ENCODE measurements around the gene RAP1GAP2. TPM values are rescaled to one million over a fixed set of nuclear protein-coding genes. Genes with fewer than 3 reads are reported as not detected.

The RAP1GAP2 gene
- polyA plus RNA-seq, 1 of the 3 experiments (the other 2 are of a cell fraction) = 22.0 TPM

DNA sequence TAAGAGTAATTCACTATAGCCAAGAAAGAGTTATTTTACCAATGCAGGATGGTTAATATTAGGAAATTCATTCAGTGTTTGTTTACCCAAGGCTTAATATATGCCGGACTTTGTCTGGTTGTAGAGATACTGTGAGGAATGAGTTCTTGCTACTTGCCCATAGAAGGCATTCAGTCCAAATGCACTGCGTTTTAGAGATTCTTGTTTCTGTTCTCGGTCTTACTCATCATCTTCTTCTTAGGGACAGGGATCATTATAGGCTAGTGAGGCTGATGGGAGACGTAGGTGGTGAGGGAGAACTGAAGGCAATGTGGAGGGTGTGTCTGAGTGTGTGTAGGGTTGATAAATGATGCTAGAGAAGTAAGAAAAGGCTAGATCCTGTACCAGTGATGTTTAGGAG lies 176.5 kb downstream of the RAP1GAP2 start:
- Histone ChIP-seq H3F3A (replicated peaks; ENCODE audit: insufficient read depth) (peaks cover 19% of the 10 kb centered on the region), H3K9me3 (peaks cover 4% of the 10 kb centered on the region; the same call in 1 of the 2 replicates), H3K4me1 (ENCODE audit: control insufficient read depth in 1 of 2, insufficient read depth in 2 of 2, low read depth in 1 of 2, low read length in 1 of 2) (peaks cover 0 to 14% of the 10 kb centered on the region in 2 experiments; a peak in 2 of 4 replicates), H3K27ac (ENCODE audit: low read depth in 2 of 2, low read length in 1 of 2) (peak overlapping the region in 1 of 2 experiments; percentile 73; a peak in 3 of 4 replicates), H3K27me3 (ENCODE audit: insufficient read depth) (no peaks in the 10 kb centered on the region), H3K4me3 (ENCODE audit: low read depth in 2 of 2, low read length in 1 of 2) (no peak overlapping the region), H2AFZ (ENCODE audit: low read depth) (no peak overlapping the region), H4K20me1 (ENCODE audit: insufficient read depth) (no peaks in the 10 kb centered on the region), H3K79me2 (ENCODE audit: insufficient read depth) (no peaks in the 10 kb centered on the region), H3K36me3 (replicated peaks in 1 of 2; ENCODE audit: control insufficient read depth in 1 of 2, insufficient read depth in 2 of 2, low read length in 1 of 2) (peaks cover 0 to 19% of the 10 kb centered on the region in 2 experiments), H3K4me2 (no peak overlapping the region), H3K9me2 (no peaks in the 10 kb centered on the region), H3K9ac (no peak overlapping the region)
- TF ChIP-seq SMC3 (IDR thresholded peaks at IDR 0.05; ENCODE audit: low read depth, low read length) (no peak), EZH2phosphoT487 (IDR thresholded peaks at IDR 0.05; ENCODE audit: borderline replicate concordance, low read depth) (no peak), SIN3A (IDR thresholded peaks at IDR 0.05; ENCODE audit: borderline replicate concordance, low read depth, low read length) (no peak), GABPA (IDR thresholded peaks at IDR 0.05; ENCODE audit: low read depth) (no peak), FOXM1 (IDR thresholded peaks at IDR 0.05; ENCODE audit: low read depth) (no peak), FOXJ3 (CRISPR knock-in tag; IDR thresholded peaks at IDR 0.05) (no peak), CHD2 (IDR thresholded peaks at IDR 0.05; ENCODE audit: low read length, partially characterized antibody) (no peak), RFX5 (IDR thresholded peaks at IDR 0.05; ENCODE audit: low read length) (no peak)
- TF ChIP-seq, protein P1, sequence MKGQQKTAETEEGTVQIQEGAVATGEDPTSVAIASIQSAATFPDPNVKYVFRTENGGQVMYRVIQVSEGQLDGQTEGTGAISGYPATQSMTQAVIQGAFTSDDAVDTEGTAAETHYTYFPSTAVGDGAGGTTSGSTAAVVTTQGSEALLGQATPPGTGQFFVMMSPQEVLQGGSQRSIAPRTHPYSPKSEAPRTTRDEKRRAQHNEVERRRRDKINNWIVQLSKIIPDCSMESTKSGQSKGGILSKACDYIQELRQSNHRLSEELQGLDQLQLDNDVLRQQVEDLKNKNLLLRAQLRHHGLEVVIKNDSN (IDR thresholded peaks at IDR 0.05; ENCODE audit: borderline replicate concordance, low read depth) = no peak
- TF ChIP-seq, protein P2, sequence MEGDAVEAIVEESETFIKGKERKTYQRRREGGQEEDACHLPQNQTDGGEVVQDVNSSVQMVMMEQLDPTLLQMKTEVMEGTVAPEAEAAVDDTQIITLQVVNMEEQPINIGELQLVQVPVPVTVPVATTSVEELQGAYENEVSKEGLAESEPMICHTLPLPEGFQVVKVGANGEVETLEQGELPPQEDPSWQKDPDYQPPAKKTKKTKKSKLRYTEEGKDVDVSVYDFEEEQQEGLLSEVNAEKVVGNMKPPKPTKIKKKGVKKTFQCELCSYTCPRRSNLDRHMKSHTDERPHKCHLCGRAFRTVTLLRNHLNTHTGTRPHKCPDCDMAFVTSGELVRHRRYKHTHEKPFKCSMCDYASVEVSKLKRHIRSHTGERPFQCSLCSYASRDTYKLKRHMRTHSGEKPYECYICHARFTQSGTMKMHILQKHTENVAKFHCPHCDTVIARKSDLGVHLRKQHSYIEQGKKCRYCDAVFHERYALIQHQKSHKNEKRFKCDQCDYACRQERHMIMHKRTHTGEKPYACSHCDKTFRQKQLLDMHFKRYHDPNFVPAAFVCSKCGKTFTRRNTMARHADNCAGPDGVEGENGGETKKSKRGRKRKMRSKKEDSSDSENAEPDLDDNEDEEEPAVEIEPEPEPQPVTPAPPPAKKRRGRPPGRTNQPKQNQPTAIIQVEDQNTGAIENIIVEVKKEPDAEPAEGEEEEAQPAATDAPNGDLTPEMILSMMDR (IDR thresholded peaks at IDR 0.05) = no peak
- POLR2A ChIA-PET = no interaction called here
- CTCF ChIA-PET = interaction anchor here (1.7 to 2.0 kb wide), 3 partner anchors 40 to 123 kb away, joined by 3 to 6 read pairs (median 5); no protein-coding TSS in a partner anchor
- no peak for DNase-seq
- WGBS (ENCODE audit: low lambda C conversion rate) = 83% methylated on average over 4 of the region's 4 CpGs

DNA sequence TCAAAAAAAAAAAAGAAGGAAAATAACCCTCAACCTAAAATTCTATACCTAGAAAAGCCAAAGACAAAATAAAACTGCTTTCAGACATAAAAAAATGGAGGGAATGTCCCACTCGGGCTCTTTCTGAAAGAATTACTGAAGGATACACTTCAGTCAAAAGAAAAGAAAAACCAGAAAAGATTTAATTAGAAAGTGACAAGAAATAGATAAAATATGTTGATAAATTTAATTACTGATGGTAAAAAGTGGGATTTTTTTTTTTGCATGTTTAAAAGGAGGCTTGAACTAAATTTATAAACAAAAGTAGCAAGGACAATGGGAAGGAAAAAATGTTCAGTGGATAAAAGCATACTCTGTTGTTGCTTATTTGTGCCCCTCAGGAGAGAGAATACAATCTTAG lies 178.1 kb downstream of the RAP1GAP2 start:
- Histone ChIP-seq H3K4me3 (ENCODE audit: low read depth in 2 of 2, low read length in 1 of 2) (no peak overlapping the region), H2AFZ (ENCODE audit: low read depth) (no peak overlapping the region), H3K4me2 (no peak overlapping the region), H3K27ac (ENCODE audit: low read depth in 2 of 2, low read length in 1 of 2) (no peak overlapping the region), H3K9me2 (no peaks in the 10 kb centered on the region), H3K27me3 (ENCODE audit: insufficient read depth) (no peaks in the 10 kb centered on the region), H3K36me3 (replicated peaks in 1 of 2; ENCODE audit: control insufficient read depth in 1 of 2, insufficient read depth in 2 of 2, low read length in 1 of 2) (peaks cover 0 to 14% of the 10 kb centered on the region in 2 experiments), H3K4me1 (ENCODE audit: control insufficient read depth in 1 of 2, insufficient read depth in 2 of 2, low read depth in 1 of 2, low read length in 1 of 2) (peaks cover 0 to 14% of the 10 kb centered on the region in 2 experiments; a peak in 2 of 4 replicates), H3K9ac (no peak overlapping the region), H3K9me3 (peaks cover 4% of the 10 kb centered on the region; the same call in 1 of the 2 replicates), H3K79me2 (ENCODE audit: insufficient read depth) (no peaks in the 10 kb centered on the region), H3F3A (replicated peaks; ENCODE audit: insufficient read depth) (peaks cover 19% of the 10 kb centered on the region), H4K20me1 (ENCODE audit: insufficient read depth) (no peaks in the 10 kb centered on the region)
- no peak for DNase-seq
- WGBS (ENCODE audit: low lambda C conversion rate) = 92% methylated on average over 1 of the region's 1 CpG
- ChIA-PET CTCF (interaction anchor here (1.4 kb wide), 2 partner anchors 39 to 125 kb away, joined by 3 to 5 read pairs; no protein-coding TSS in a partner anchor), POLR2A (no interaction called here)
- TF ChIP-seq, protein P3, sequence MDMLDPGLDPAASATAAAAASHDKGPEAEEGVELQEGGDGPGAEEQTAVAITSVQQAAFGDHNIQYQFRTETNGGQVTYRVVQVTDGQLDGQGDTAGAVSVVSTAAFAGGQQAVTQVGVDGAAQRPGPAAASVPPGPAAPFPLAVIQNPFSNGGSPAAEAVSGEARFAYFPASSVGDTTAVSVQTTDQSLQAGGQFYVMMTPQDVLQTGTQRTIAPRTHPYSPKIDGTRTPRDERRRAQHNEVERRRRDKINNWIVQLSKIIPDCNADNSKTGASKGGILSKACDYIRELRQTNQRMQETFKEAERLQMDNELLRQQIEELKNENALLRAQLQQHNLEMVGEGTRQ (IDR thresholded peaks at IDR 0.05; ENCODE audit: borderline replicate concordance, low read depth, low read length) = no peak
- TF ChIP-seq FOXJ3 (CRISPR knock-in tag; IDR thresholded peaks at IDR 0.05) = no peak
- TF ChIP-seq YY1 (IDR thresholded peaks at IDR 0.05; ENCODE audit: low read depth) = no peak
- TF ChIP-seq, protein P2 (IDR thresholded peaks at IDR 0.05) = no peak
- no peak for TF ChIP-seq ELF1 (IDR thresholded peaks at IDR 0.05)
- no peak for TF ChIP-seq GABPA (IDR thresholded peaks at IDR 0.05; ENCODE audit: low read depth)
- TF ChIP-seq, protein P4, sequence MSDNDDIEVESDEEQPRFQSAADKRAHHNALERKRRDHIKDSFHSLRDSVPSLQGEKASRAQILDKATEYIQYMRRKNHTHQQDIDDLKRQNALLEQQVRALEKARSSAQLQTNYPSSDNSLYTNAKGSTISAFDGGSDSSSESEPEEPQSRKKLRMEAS (IDR thresholded peaks at IDR 0.05; ENCODE audit: low read depth) = no peak
- TF ChIP-seq EP300 (IDR thresholded peaks at IDR 0.05; ENCODE audit: borderline replicate concordance in 1 of 2, low read depth in 1 of 2, low read length in 1 of 2) = no peak
- TF ChIP-seq, protein P5, sequence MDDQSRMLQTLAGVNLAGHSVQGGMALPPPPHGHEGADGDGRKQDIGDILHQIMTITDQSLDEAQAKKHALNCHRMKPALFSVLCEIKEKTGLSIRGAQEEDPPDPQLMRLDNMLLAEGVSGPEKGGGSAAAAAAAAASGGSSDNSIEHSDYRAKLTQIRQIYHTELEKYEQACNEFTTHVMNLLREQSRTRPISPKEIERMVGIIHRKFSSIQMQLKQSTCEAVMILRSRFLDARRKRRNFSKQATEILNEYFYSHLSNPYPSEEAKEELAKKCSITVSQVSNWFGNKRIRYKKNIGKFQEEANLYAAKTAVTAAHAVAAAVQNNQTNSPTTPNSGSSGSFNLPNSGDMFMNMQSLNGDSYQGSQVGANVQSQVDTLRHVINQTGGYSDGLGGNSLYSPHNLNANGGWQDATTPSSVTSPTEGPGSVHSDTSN (IDR thresholded peaks at IDR 0.05) = no peak
- TF ChIP-seq RFX5 (IDR thresholded peaks at IDR 0.05; ENCODE audit: low read length) = no peak
- no peak for TF ChIP-seq SIN3A (IDR thresholded peaks at IDR 0.05; ENCODE audit: borderline replicate concordance, low read depth, low read length)
- TF ChIP-seq, protein P6, sequence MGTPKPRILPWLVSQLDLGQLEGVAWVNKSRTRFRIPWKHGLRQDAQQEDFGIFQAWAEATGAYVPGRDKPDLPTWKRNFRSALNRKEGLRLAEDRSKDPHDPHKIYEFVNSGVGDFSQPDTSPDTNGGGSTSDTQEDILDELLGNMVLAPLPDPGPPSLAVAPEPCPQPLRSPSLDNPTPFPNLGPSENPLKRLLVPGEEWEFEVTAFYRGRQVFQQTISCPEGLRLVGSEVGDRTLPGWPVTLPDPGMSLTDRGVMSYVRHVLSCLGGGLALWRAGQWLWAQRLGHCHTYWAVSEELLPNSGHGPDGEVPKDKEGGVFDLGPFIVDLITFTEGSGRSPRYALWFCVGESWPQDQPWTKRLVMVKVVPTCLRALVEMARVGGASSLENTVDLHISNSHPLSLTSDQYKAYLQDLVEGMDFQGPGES (IDR thresholded peaks at IDR 0.05; ENCODE audit: low read depth, low read length) = no peak

All from SK-N-SH (cell line).